H9 (cell line): Measurements from ENCODE around the gene WASHC2C. TPM values are rescaled to one million over a fixed set of nuclear protein-coding genes. Genes with fewer than 3 reads are reported as not detected.
"Not testable (repeated sequence)": the region's sequence is repeated elsewhere in the genome, so short reads cannot be mapped to it uniquely, and the experiment has no call there.

Experiments used
- DNase-seq: peaks from one replicate; pipeline ENCODE4 v3.0.0-alpha.2; 2017
- H2AFZ ChIP-seq: one replicate; pipeline ENCODE4 v1.6.1; 2013; ENCODE audit warnings: mild to moderate bottlenecking, low read length, control low read depth, moderate library complexity
- H2AK5ac ChIP-seq: 2 replicates; pipeline ENCODE4 v1.6.1; 2013; ENCODE audit warnings: low read length, control low read depth, mixed read lengths; ENCODE audit not compliant: insufficient read length
- H2BK120ac ChIP-seq: one replicate; pipeline ENCODE4 v1.6.1; 2013; ENCODE audit warnings: low read depth, mild to moderate bottlenecking, low read length, control low read depth, inconsistent platforms; ENCODE audit not compliant: poor library complexity, severe bottlenecking
- H2BK12ac ChIP-seq: 2 replicates; pipeline ENCODE4 v1.6.1; 2013; ENCODE audit warnings: low read length, control low read depth, mixed read lengths, low read depth; ENCODE audit not compliant: insufficient read length
- H2BK15ac ChIP-seq: 2 replicates; pipeline ENCODE4 v1.6.1; 2013; ENCODE audit warnings: low read depth, low read length, control low read depth
- H2BK20ac ChIP-seq: one replicate; pipeline ENCODE4 v1.6.1; 2013; ENCODE audit warnings: low read depth, mild to moderate bottlenecking, low read length, control low read depth, inconsistent platforms; ENCODE audit not compliant: poor library complexity, severe bottlenecking
- H2BK5ac ChIP-seq: 2 replicates; pipeline ENCODE4 v1.6.1; 2013; ENCODE audit warnings: low read length, control low read depth, mixed read lengths; ENCODE audit not compliant: insufficient read length
- H3K14ac ChIP-seq: 2 replicates; pipeline ENCODE4 v1.6.1; 2013; ENCODE audit warnings: low read length, control low read depth; ENCODE audit not compliant: insufficient read depth
- H3K18ac ChIP-seq: 2 replicates; pipeline ENCODE4 v1.6.1; 2013; ENCODE audit warnings: low read depth, mild to moderate bottlenecking, mixed read lengths, low read length, control low read depth; ENCODE audit not compliant: insufficient read length
- H3K23ac ChIP-seq: 2 replicates; pipeline ENCODE4 v1.6.1; 2013; ENCODE audit warnings: low read length, control low read depth, mixed read lengths, low read depth; ENCODE audit not compliant: insufficient read length
- H3K23me2 ChIP-seq: 2 replicates; pipeline ENCODE4 v1.6.1; 2013; ENCODE audit warnings: low read depth, mild to moderate bottlenecking, mixed read lengths, low read length, control low read depth; ENCODE audit not compliant: insufficient read length, poor library complexity, severe bottlenecking
- H3K27ac ChIP-seq: 2 replicates; pipeline ENCODE4 v1.5.1; 2013; ENCODE audit warnings: low read length, control low read depth, mixed read lengths, low read depth; ENCODE audit not compliant: insufficient read length
- H3K27me3 ChIP-seq: 2 replicates; pipeline ENCODE4 v1.6.1; 2013; ENCODE audit warnings: low read length, control low read depth, inconsistent platforms; ENCODE audit not compliant: insufficient read depth
- H3K4ac ChIP-seq: 2 replicates; pipeline ENCODE4 v1.6.1; 2013; ENCODE audit warnings: low read depth, mild to moderate bottlenecking, control low read depth, inconsistent platforms, low read length, moderate library complexity
- H3K4me1 ChIP-seq: 2 replicates; pipeline ENCODE4 v1.6.1; 2013; ENCODE audit warnings: low read length, control low read depth, inconsistent platforms; ENCODE audit not compliant: insufficient read depth
- H3K4me2 ChIP-seq: 2 replicates; pipeline ENCODE4 v1.6.1; 2013; ENCODE audit warnings: low read length, control low read depth, mixed read lengths; ENCODE audit not compliant: insufficient read length, insufficient read depth
- H3K56ac ChIP-seq: 2 replicates; pipeline ENCODE4 v1.6.1; 2013; ENCODE audit warnings: low read depth, mild to moderate bottlenecking, mixed read lengths, low read length, control low read depth; ENCODE audit not compliant: insufficient read length
- H3K79me1 ChIP-seq: 2 replicates; pipeline ENCODE4 v1.6.1; 2013; ENCODE audit warnings: low read depth, mild to moderate bottlenecking, moderate library complexity, low read length, control low read depth, inconsistent platforms; ENCODE audit not compliant: insufficient read depth, poor library complexity, severe bottlenecking
- H3K79me2 ChIP-seq: 2 replicates; pipeline ENCODE4 v1.6.1; 2013; ENCODE audit warnings: low read length, control low read depth, inconsistent platforms; ENCODE audit not compliant: insufficient read depth
- H3K9ac ChIP-seq: 2 replicates; pipeline ENCODE4 v1.6.1; 2013; ENCODE audit warnings: low read length, control low read depth, mixed read lengths; ENCODE audit not compliant: insufficient read length; ENCODE audit errors: extremely low read depth
- H3K9me3 ChIP-seq: one replicate; pipeline ENCODE4 v1.6.1; 2013; ENCODE audit warnings: low read depth, low read length, inconsistent platforms; ENCODE audit not compliant: control insufficient read depth
- H3T11ph ChIP-seq: one replicate; pipeline ENCODE4 v1.6.1; 2013; ENCODE audit warnings: mild to moderate bottlenecking, low read length, control low read depth, inconsistent platforms
- H4K20me1 ChIP-seq: one replicate; pipeline ENCODE4 v1.6.1; 2013; ENCODE audit not compliant: control insufficient read depth, insufficient read length, insufficient read depth
- H4K5ac ChIP-seq: 2 replicates; pipeline ENCODE4 v1.6.1; 2013; ENCODE audit warnings: low read depth, mild to moderate bottlenecking, mixed read lengths, low read length, control low read depth; ENCODE audit not compliant: insufficient read length
- H4K8ac ChIP-seq: replicated peaks from 2 replicates; pipeline ENCODE4 v1.6.1; 2013; ENCODE audit warnings: low read length, control low read depth, mixed read lengths, low read depth; ENCODE audit not compliant: insufficient read length
- H4K91ac ChIP-seq: 2 replicates; pipeline ENCODE4 v1.6.1; 2013; ENCODE audit warnings: low read depth, mild to moderate bottlenecking, moderate library complexity, mixed read lengths, low read length, control low read depth; ENCODE audit not compliant: insufficient read length
- H3K27ac Mint-ChIP-seq, 3 experiments: 2 replicates in 2 of 3; 3 replicates in 1 of 3; pipeline ENCODE4 v1.8.0; 2020 to 2021; ENCODE audit warnings: mixed read lengths in 3 of 3, mild to moderate bottlenecking in 1 of 3, moderate library complexity in 1 of 3
- H3K27me3 Mint-ChIP-seq: 2 replicates; pipeline ENCODE4 v1.8.0; 2021; ENCODE audit warnings: low read depth, mild to moderate bottlenecking, moderate library complexity, mixed read lengths
- H3K36me3 Mint-ChIP-seq, 3 experiments: 2 replicates in 2 of 3; 3 replicates in 1 of 3; pipeline ENCODE4 v1.8.0; 2020 to 2021; ENCODE audit warnings: low read depth in 3 of 3, mixed read lengths in 3 of 3; ENCODE audit not compliant: insufficient read depth in 1 of 3
- H3K4me1 Mint-ChIP-seq, 2 experiments: 2 replicates each; pipeline ENCODE4 v1.8.0; 2020; ENCODE audit warnings: mixed read lengths in 2 of 2
- H3K4me3 Mint-ChIP-seq, 2 experiments: 2 replicates in 1 of 2; 3 replicates in 1 of 2; pipeline ENCODE4 v1.8.0; 2020 to 2021; ENCODE audit warnings: mild to moderate bottlenecking in 2 of 2, mixed read lengths in 2 of 2, moderate library complexity in 1 of 2
- H3K9me3 Mint-ChIP-seq, 2 experiments: 2 replicates in 1 of 2; 3 replicates in 1 of 2; pipeline ENCODE4 v1.8.0; 2020; ENCODE audit warnings: mild to moderate bottlenecking in 2 of 2, mixed read lengths in 2 of 2, moderate library complexity in 1 of 2
- WGBS: extraction: QIAGEN DNeasy Blood & Tissue Kit; methylation state at CpG from one replicate; pipeline ENCODE4 v1.1.7; 2013; ENCODE audit warnings: missing lambda C conversion rate, low lambda C conversion rate, mixed read lengths; ENCODE audit not compliant: insufficient read length; ENCODE audit errors: extremely low coverage; 5-methylcytosine and 5-hydroxymethylcytosine counted together
- long read RNA-seq: library from polyadenylated mRNA; unstranded; transcript quantifications from one replicate; pipeline ENCODE4 v2.0.0, GENCODE V29; 2020
- total RNA-seq: library from RNA; stranded (reverse); gene quantifications from 2 replicates; pipeline ENCODE4 v1.2.1, GENCODE V29; 2021

The WASHC2C gene, protein sequence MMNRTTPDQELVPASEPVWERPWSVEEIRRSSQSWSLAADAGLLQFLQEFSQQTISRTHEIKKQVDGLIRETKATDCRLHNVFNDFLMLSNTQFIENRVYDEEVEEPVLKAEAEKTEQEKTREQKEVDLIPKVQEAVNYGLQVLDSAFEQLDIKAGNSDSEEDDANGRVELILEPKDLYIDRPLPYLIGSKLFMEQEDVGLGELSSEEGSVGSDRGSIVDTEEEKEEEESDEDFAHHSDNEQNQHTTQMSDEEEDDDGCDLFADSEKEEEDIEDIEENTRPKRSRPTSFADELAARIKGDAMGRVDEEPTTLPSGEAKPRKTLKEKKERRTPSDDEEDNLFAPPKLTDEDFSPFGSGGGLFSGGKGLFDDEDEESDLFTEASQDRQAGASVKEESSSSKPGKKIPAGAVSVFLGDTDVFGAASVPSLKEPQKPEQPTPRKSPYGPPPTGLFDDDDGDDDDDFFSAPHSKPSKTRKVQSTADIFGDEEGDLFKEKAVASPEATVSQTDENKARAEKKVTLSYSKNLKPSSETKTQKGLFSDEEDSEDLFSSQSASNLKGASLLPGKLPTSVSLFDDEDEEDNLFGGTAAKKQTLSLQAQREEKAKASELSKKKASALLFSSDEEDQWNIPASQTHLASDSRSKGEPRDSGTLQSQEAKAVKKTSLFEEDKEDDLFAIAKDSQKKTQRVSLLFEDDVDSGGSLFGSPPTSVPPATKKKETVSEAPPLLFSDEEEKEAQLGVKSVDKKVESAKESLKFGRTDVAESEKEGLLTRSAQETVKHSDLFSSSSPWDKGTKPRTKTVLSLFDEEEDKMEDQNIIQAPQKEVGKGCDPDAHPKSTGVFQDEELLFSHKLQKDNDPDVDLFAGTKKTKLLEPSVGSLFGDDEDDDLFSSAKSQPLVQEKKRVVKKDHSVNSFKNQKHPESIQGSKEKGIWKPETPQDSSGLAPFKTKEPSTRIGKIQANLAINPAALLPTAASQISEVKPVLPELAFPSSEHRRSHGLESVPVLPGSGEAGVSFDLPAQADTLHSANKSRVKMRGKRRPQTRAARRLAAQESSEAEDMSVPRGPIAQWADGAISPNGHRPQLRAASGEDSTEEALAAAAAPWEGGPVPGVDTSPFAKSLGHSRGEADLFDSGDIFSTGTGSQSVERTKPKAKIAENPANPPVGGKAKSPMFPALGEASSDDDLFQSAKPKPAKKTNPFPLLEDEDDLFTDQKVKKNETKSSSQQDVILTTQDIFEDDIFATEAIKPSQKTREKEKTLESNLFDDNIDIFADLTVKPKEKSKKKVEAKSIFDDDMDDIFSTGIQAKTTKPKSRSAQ (N-terminal part only)
- 36.7 and 38.5 TPM in 2 replicates for total RNA-seq
- long read RNA-seq, full-length matches to known transcripts, result 27 of 264 reads
- long read RNA-seq, partial matches to known transcripts, result 162 of 264 reads
- long read RNA-seq, other reads (novel, unspliced or antisense), result 75 of 264 reads

DNA sequence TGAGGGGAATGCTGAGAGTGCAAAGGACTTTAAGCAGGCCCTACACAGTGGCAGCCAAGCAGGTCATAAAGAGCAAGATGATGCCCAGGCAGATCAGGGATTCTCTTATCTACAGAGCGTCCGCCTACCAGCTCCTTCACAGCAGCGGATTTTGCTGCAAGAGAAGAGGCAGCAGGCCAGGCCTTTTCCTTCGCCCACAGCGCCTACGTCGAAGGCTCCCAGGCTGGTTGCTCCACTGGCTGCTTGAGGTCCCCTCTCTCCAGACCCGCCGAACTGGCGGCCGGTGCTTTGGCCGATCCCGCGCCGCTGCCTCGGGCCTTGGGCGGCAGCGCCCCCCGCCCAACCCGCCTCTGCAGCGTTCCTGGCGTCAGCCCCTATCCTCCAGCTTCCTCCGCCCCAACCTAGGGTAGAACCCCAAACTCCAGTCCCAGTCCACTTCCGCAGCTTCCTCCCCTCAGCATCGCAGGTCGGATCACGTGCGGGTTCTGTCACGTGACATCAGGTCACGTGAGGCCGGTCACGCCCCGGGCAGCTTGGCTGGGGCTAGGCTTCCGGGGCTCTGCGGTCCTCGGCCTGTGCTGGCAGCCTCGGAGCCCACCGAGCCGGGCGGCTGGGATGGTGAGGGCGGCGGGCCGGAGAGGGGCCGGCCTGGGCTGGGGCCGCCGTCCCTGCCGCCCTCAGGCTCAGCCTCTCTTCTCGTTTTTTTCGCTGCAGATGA is at the start of gene WASHC2C:
Gene WASHC2C (plus strand): TSS at position 564 of the 718 bp plus-strand sequence. CDS start 52 bp downstream, at position 616.
- H2AFZ ChIP-seq, H3K14ac ChIP-seq, H4K91ac ChIP-seq, H3K27ac ChIP-seq, H3K23ac ChIP-seq, H4K5ac ChIP-seq, H3K4me1 ChIP-seq, H4K20me1 ChIP-seq, H3K27me3 ChIP-seq, H3K27me3 Mint-ChIP-seq, H3K9ac ChIP-seq, H3K23me2 ChIP-seq, H3K56ac ChIP-seq, H3K79me1 ChIP-seq, H3K4ac ChIP-seq, H3K9me3 ChIP-seq, H2BK120ac ChIP-seq, H2BK15ac ChIP-seq, H4K8ac ChIP-seq, H3K79me2 ChIP-seq, H3K4me1 Mint-ChIP-seq, H2BK20ac ChIP-seq, H3K9me3 Mint-ChIP-seq, H2BK12ac ChIP-seq, H3K36me3 Mint-ChIP-seq, H3T11ph ChIP-seq, H2BK5ac ChIP-seq, H3K27ac Mint-ChIP-seq, H3K18ac ChIP-seq, H2AK5ac ChIP-seq: not testable (repeated sequence)
- peak within 1 kb of the TSS; percentile 75 to 82 for H3K4me3 Mint-ChIP-seq
- H3K4me2 ChIP-seq, result peak within 1 kb of the TSS; percentile 52
- WGBS, result no CpG with 5 or more reads among the region's 49 CpGs
- peak; percentile 90 for DNase-seq

DNA sequence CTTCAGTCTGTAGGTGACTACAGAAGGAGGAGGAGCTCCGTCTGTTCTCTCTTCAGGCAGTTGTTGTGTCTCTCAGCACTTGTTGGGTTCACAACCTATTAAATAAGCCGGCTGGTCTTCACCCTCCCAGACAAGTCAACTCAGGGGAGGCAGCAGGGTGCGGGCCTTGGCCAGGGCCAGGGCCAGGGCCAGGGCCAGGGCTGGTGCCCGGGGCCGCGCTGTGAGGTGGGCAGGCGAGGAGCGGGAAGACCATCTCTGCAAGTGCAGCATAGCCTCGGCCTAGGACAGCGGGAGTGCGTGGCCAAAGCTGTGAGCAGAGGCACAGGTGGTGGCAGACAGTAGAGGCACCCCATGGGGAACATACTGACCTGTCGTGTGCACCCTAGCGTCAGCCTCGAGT is 48.6 kb upstream of the WASHC2C start:
- H2AK5ac ChIP-seq, H2BK12ac ChIP-seq, H3K27ac ChIP-seq, DNase-seq, H3K9ac ChIP-seq, H3K27me3 Mint-ChIP-seq, H2BK15ac ChIP-seq, H3K18ac ChIP-seq, H4K5ac ChIP-seq, H2BK120ac ChIP-seq, H3K36me3 Mint-ChIP-seq, H3K4me2 ChIP-seq, H3K79me1 ChIP-seq, H2BK5ac ChIP-seq, H3T11ph ChIP-seq, H4K91ac ChIP-seq, H3K4me1 Mint-ChIP-seq, H3K27ac Mint-ChIP-seq, H3K79me2 ChIP-seq, H3K23me2 ChIP-seq, H2AFZ ChIP-seq, H3K27me3 ChIP-seq, H3K23ac ChIP-seq, H3K9me3 Mint-ChIP-seq, H3K4me3 Mint-ChIP-seq, H3K4me1 ChIP-seq, H4K8ac ChIP-seq, H3K56ac ChIP-seq, H2BK20ac ChIP-seq, H3K14ac ChIP-seq, H4K20me1 ChIP-seq, H3K4ac ChIP-seq, H3K9me3 ChIP-seq: not testable (repeated sequence)
- whole genome bisulfite sequencing, result no CpG with 5 or more reads among the region's 14 CpGs
